Heart left ventricle (tissue), 16 donors: ENCODE measurements around the gene PNKP. TPM values are rescaled to one million over a fixed set of nuclear protein-coding genes. Genes with fewer than 3 reads are reported as not detected.

ENCODE experiments used
- ATAC-seq, 4 donors: fragments of 200-7000 bp; cut with Tn5 transposase; one replicate each; pipeline ENCODE4 v1.9.1; 2020 to 2022; ENCODE audit warnings: moderate library complexity in 4 of 4, mild to moderate bottlenecking in 3 of 4, moderate number of reproducible peaks in 1 of 4
- DNase-seq, 5 donors: peaks; one replicate each; pipeline ENCODE4 v3.0.0-alpha.2; 2020
- H3K27ac ChIP-seq, 12 donors: fragments of 200-600 bp; sonication (generic) in 4 of 12; one replicate each; pipeline versions ENCODE4 v1.5.0 to v1.8.0; 2016 to 2022; ENCODE audit warnings: mild to moderate bottlenecking in 2 of 12
- H3K27me3 ChIP-seq, 9 donors: fragments of 200-600 bp; sonication (generic) in 2 of 9; one replicate each; pipeline versions ENCODE4 v1.5.1 to v1.8.0; 2016 to 2022; ENCODE audit warnings: mild to moderate bottlenecking in 3 of 9
- H3K36me3 ChIP-seq, 9 donors: fragments of 200-600 bp; sonication (generic) in 2 of 9; one replicate each; pipeline versions ENCODE4 v1.5.0 to v1.8.0; 2018 to 2022; ENCODE audit warnings: mild to moderate bottlenecking in 2 of 9
- H3K4me1 ChIP-seq, 12 donors: fragments of 200-600 bp; sonication (generic) in 4 of 12; one replicate each; pipeline versions ENCODE4 v1.5.0 to v1.8.0; 2016 to 2022; ENCODE audit warnings: mild to moderate bottlenecking in 3 of 12
- H3K4me3 ChIP-seq, 12 donors: fragments of 200-600 bp; sonication (generic) in 4 of 12; one replicate each; pipeline versions ENCODE4 v1.5.0 to v1.8.0; 2017 to 2022; ENCODE audit warnings: mild to moderate bottlenecking in 9 of 12, moderate library complexity in 4 of 12
- H3K9me3 ChIP-seq, 12 donors: fragments of 200-600 bp; sonication (generic) in 4 of 12; one replicate each; pipeline versions ENCODE4 v1.5.0 to v1.8.0; 2016 to 2022; ENCODE audit warnings: mild to moderate bottlenecking in 1 of 12
- CTCF ChIP-seq, 12 donors: fragments of 200-600 bp; sonication (generic) in 4 of 12; IDR thresholded peaks; one replicate each; pipeline versions ENCODE4 v1.5.0 to v1.8.0; 2018 to 2022; ENCODE audit warnings: antibody characterized with exemption in 12 of 12, mild to moderate bottlenecking in 5 of 12
- POLR2A ChIP-seq, 2 donors: fragments of 450-650 bp; IDR thresholded peaks; one replicate each; pipeline ENCODE4 v1.6.1; 2017; ENCODE audit warnings: antibody characterized with exemption in 2 of 2, mild to moderate bottlenecking in 2 of 2, moderate library complexity in 2 of 2
- WGBS, 4 donors: extraction: QIAGEN DNeasy Blood & Tissue Kit in 2 of 4; methylation state at CpG; one replicate each; pipeline versions ENCODE4 v1.1.5 to v1.1.7; 2013 to 2018; 5-methylcytosine and 5-hydroxymethylcytosine counted together
- intact Hi-C, 10 donors: fragments of 100-400 bp; cut with DNase I; formaldehyde crosslinking; loops; one replicate each; pipeline versions ENCODE4 v1.11.1 to v1.14.2; 2022
- polyA plus RNA-seq, 2 donors: library from polyadenylated mRNA; stranded (reverse); fragments of 200-250 nt; gene quantifications; one replicate each; pipeline ENCODE4 v1.2.3, GENCODE V29; 2013
- total RNA-seq, 9 donors: library from RNA; depleted of rRNA in 2 of 9; stranded (reverse); fragments of >200 nt in 2 of 9; fragmentation: NEBNext Ultra II Directional in 3 of 9; extraction: Animal tissue kit (Norgen Biotek cat#: 25700) in 3 of 9; gene quantifications; one replicate each; pipeline versions ENCODE4 v1.1.0 to v1.2.4, GENCODE V29; 2016 to 2023
- donor health status: ischemic (EF 13 %, LVEDD 7.1; RV severe dilation, severe dysfunction).
- donor health status: healthy with polysubstance abuse.
- donor health status: DM: no; HTN: yes; CAD: no.
- donor health status: DM: no; HTN: no; CAD: no.
- donor health status: ischemic (EF 25% LVEDD 6.9; RV normal size, moderate dysfunction).
- donor health status: ischemic (EF 25% LVEDD 5.7; RV mildly dilated, moderate dysfunction).
- donor health status: healthy.
- donor health status: DM: yes; HTN: yes; CAD: no.
- donor health status: ischemic (EF 35%, LVEDD 5.7; RV mildly dilated, moderate dysfunction).
- donor health status: nonischemic (EF 11% LVEDD 7.7; RV severe dilation, severe dysfunction).
- donor health status: DM: yes; HTN: yes; CAD: no.
- donor health status: PGD.
- donor health status: ischemic (EF 29% LVEDD 5.4; RV normal size, mild dysfunction).
- donor health status: nonischemic (EF 23%, LVEDD 6.1; RV moderate dilation, normal function).

Gene PNKP
- total and polyA plus RNA-seq, 11 donors: 26.6 to 57.0 (median 36.8) TPM

- intact Hi-C loops: no loop called here
- WGBS, 4 donors: 94 to 100% (median 96%) methylated on average over 2 to 18 of the region's 18 CpGs
- peaks cover 0 to 16% (median 0%) of the 10 kb centered on the region in 12 donors for H3K4me1 ChIP-seq
- no peaks in the 10 kb centered on the region for H3K27me3 ChIP-seq
- H3K4me3 ChIP-seq: no peak overlapping the region
- H3K36me3 ChIP-seq: peaks cover 0 to 89% (median 69%) of the 10 kb centered on the region in 9 donors
- DNase-seq: no peak
- H3K9me3 ChIP-seq: no peaks in the 10 kb centered on the region
- no peak overlapping the region for H3K27ac ChIP-seq
- no peak for ATAC-seq
- TF ChIP-seq POLR2A (IDR thresholded peaks at IDR 0.05) (no peak), CTCF (IDR thresholded peaks at IDR 0.05) (no peak)
Observed at GRCh38 chr19:49829721-49830120, 37.7 kb downstream of the PNKP start.

GRCh38 chr19:49829200-49829599 is 38.2 kb downstream of the PNKP start:
- Histone ChIP-seq H3K4me3 (no peak overlapping the region), H3K4me1 (peaks cover 0 to 16% (median 0%) of the 10 kb centered on the region in 12 donors), H3K27ac (no peak overlapping the region), H3K27me3 (no peaks in the 10 kb centered on the region), H3K9me3 (no peaks in the 10 kb centered on the region), H3K36me3 (peaks cover 0 to 89% (median 64%) of the 10 kb centered on the region in 9 donors)
- no peak for TF ChIP-seq POLR2A (IDR thresholded peaks at IDR 0.05)
- no peak for TF ChIP-seq CTCF (IDR thresholded peaks at IDR 0.05)
- ATAC-seq (no peak), DNase-seq (no peak)
- intact Hi-C loops: no loop called here
- WGBS, 4 donors: 91 to 97% (median 93%) methylated on average over 8 of the region's 8 CpGs

- Histone ChIP-seq H3K4me1 (peaks cover 0 to 5% (median 0%) of the 10 kb centered on the region in 12 donors), H3K9me3 (no peaks in the 10 kb centered on the region), H3K36me3 (peaks cover 0 to 83% (median 57%) of the 10 kb centered on the region in 9 donors), H3K4me3 (no peak overlapping the region), H3K27me3 (no peaks in the 10 kb centered on the region), H3K27ac (no peak overlapping the region)
- WGBS, 4 donors: 91 to 92% (median 92%) methylated on average over 13 to 14 of the region's 14 CpGs
- DNase-seq (no peak), ATAC-seq (no peak)
- intact Hi-C loops: no loop called here
- no peak for TF ChIP-seq POLR2A (IDR thresholded peaks at IDR 0.05)
- no peak for TF ChIP-seq CTCF (IDR thresholded peaks at IDR 0.05)
Observed at GRCh38 chr19:49827034-49827433, 40.3 kb downstream of the PNKP start.

GRCh38 chr19:49824662-49825061 is 42.7 kb downstream of the PNKP start:
- WGBS, 4 donors: 78 to 92% (median 87%) methylated on average over 6 of the region's 6 CpGs
- intact Hi-C loops: loop anchor here in 2 of 10 donors (5.0 kb wide), 1 partner anchor 33 kb away; no protein-coding TSS in a partner anchor

More at GRCh38 chr19:49824662-49825061, 42.7 kb downstream of the PNKP start:
- DNase-seq (no peak), ATAC-seq (no peak)
- H3K4me1 ChIP-seq: peaks cover 0 to 20% (median 11%) of the 10 kb centered on the region in 12 donors
- H3K27me3 ChIP-seq: no peaks in the 10 kb centered on the region
- H3K9me3 ChIP-seq: no peaks in the 10 kb centered on the region
- no peak overlapping the region for H3K4me3 ChIP-seq
- TF ChIP-seq CTCF (IDR thresholded peaks at IDR 0.05): no peak
- no peak for TF ChIP-seq POLR2A (IDR thresholded peaks at IDR 0.05)
- H3K27ac ChIP-seq: no peak overlapping the region
- H3K36me3 ChIP-seq: peaks cover 0 to 68% (median 34%) of the 10 kb centered on the region in 9 donors
